ENCODE data around the gene PERM1. TPM values are rescaled to one million over a fixed set of nuclear protein-coding genes. Genes with fewer than 3 reads are reported as not detected.

The PERM1 gene
- total and polyA plus RNA-seq, 2 of the 13 experiments (the other 11 are each of a cell fraction or from before 2014, with no cell fraction given), result 0.04 to 0.29 TPM

- TF ChIP-seq ZBTB10 (CRISPR knock-in tag; IDR thresholded peaks at IDR 0.05; ENCODE audit: borderline replicate concordance) (peak; percentile 39; the same call in 1 of the 2 replicates), CBX5 (CRISPR knock-in tag; IDR thresholded peaks at IDR 0.05; ENCODE audit: borderline replicate concordance) (no peak), STAG1 (CRISPR knock-in tag; IDR thresholded peaks at IDR 0.05) (no peak), AGO2 (optimal IDR thresholded peaks at IDR 0.05; ENCODE audit: low read depth, low read length) (no peak), GZF1 (CRISPR knock-in tag; IDR thresholded peaks at IDR 0.05) (no peak), FOXK2 (IDR thresholded peaks at IDR 0.05) (no peak), TARDBP (CRISPR knock-in tag; IDR thresholded peaks at IDR 0.05) (no peak), ZFP1 (CRISPR knock-in tag; IDR thresholded peaks at IDR 0.05) (no peak), MTF2 (CRISPR knock-in tag; IDR thresholded peaks at IDR 0.05; ENCODE audit: borderline replicate concordance) (no peak), GPN1 (CRISPR knock-in tag; IDR thresholded peaks at IDR 0.05; ENCODE audit: borderline replicate concordance) (no peak), TMF1 (CRISPR knock-in tag; IDR thresholded peaks at IDR 0.05; ENCODE audit: low read depth) (no peak), RBFOX2 (IDR thresholded peaks at IDR 0.05; ENCODE audit: low read depth, low read length) (0 out of 2 replicates have a peak, but pooled peaks have one; percentile 5), BCLAF1 (IDR thresholded peaks at IDR 0.05) (no peak), MED13 (CRISPR knock-in tag; IDR thresholded peaks at IDR 0.05) (no peak), ARID4A (CRISPR knock-in tag; IDR thresholded peaks at IDR 0.05; ENCODE audit: borderline replicate concordance) (peak; percentile 2; the same call in 1 of the 2 replicates), FOXM1 (CRISPR knock-in tag; IDR thresholded peaks at IDR 0.05) (no peak), ZNF556 (CRISPR knock-in tag; IDR thresholded peaks at IDR 0.05; ENCODE audit: borderline replicate concordance) (peak; percentile 5; the same call in 1 of the 2 replicates), SALL2 (CRISPR knock-in tag; IDR thresholded peaks at IDR 0.05) (peak; percentile 36; the same call in 1 of the 2 replicates), ZNF547 (CRISPR knock-in tag; IDR thresholded peaks at IDR 0.05) (no peak), GTF3A (CRISPR knock-in tag; conservative IDR thresholded peaks at IDR 0.05) (no peak), ZNF367 (CRISPR knock-in tag; IDR thresholded peaks at IDR 0.05; ENCODE audit: borderline replicate concordance) (no peak), GATAD2A (CRISPR knock-in tag; IDR thresholded peaks at IDR 0.05) (no peak), SAP130 (CRISPR knock-in tag; IDR thresholded peaks at IDR 0.05; ENCODE audit: low read depth) (peak; percentile 33)
Measured at GRCh38 chr1:1020415-1021009, 38.6 kb upstream of the PERM1 start (continued).
